Panc1 (cell line): ENCODE data around the gene NOTCH2. TPM values are rescaled to one million over a fixed set of nuclear protein-coding genes. Genes with fewer than 3 reads are reported as not detected.
"Not testable (repeated sequence)": the region's sequence is repeated elsewhere in the genome, so short reads cannot be mapped to it uniquely, and the experiment has no call there.

ENCODE experiments used
- ATAC-seq: fragments of 200-7000 bp; cut with Tn5 transposase; 2 replicates; pipeline ENCODE4 v1.9.1; 2020; ENCODE audit warnings: mild to moderate bottlenecking, moderate library complexity
- BruUV-seq: library from RNA; stranded (reverse); fragments of 400-500 nt; replicated peaks from 2 replicates; lab custom pipeline; 2021; lab: Mats Ljungman, UMichigan
- CTCF ChIA-PET: fragments of 300-600 bp; sonication (Branson Sonifier 250); formaldehyde crosslinking; loops from one replicate; lab custom pipeline; 2022; ENCODE audit warnings: antibody characterized with exemption; lab: Charles Lee
- POLR2A ChIA-PET: fragments of 300-600 bp; sonication (Branson Sonifier 250); formaldehyde crosslinking; loops from one replicate; lab custom pipeline; 2022; ENCODE audit warnings: antibody characterized with exemption; lab: Charles Lee
- DNase-seq: peaks from one replicate; pipeline ENCODE4 v3.0.0-alpha.2; 2010; ENCODE audit warnings: low read depth, low spot score
- H3K27ac ChIP-seq: 2 replicates; pipeline ENCODE4 v1.5.1; 2011; ENCODE audit warnings: mild to moderate bottlenecking, low read length, inconsistent platforms
- H3K27me3 ChIP-seq: fragments of 200-500 bp; sonication (Bioruptor generic); 2 replicates; pipeline ENCODE4 v1.6.0; 2014; ENCODE audit warnings: low read length, inconsistent platforms; ENCODE audit not compliant: control insufficient read depth, insufficient read depth
- H3K36me3 ChIP-seq: fragments of 200-500 bp; sonication (Bioruptor generic); 2 replicates; pipeline ENCODE4 v1.5.1; 2014; ENCODE audit warnings: inconsistent platforms, mild to moderate bottlenecking, low read length, moderate library complexity; ENCODE audit not compliant: control insufficient read depth, insufficient read depth
- H3K4me1 ChIP-seq: 2 replicates; pipeline ENCODE4 v1.5.1; 2011; ENCODE audit warnings: inconsistent platforms, mild to moderate bottlenecking, low read length, moderate library complexity; ENCODE audit not compliant: control insufficient read depth, insufficient read depth
- H3K4me3 ChIP-seq, 2 experiments: 2 replicates each; pipeline ENCODE4 v1.5.1; 2011 to 2012; ENCODE audit warnings: low read depth in 2 of 2, low read length in 2 of 2, mild to moderate bottlenecking in 2 of 2, inconsistent platforms in 1 of 2, moderate library complexity in 1 of 2
- H3K9me3 ChIP-seq: fragments of 200-500 bp; sonication (Bioruptor generic); 2 replicates; pipeline ENCODE4 v1.5.1; 2014; ENCODE audit warnings: low read depth, mild to moderate bottlenecking, inconsistent platforms, low read length, moderate library complexity; ENCODE audit not compliant: control insufficient read depth, insufficient read depth
- POLR2AphosphoS5 ChIP-seq: IDR thresholded peaks from 2 replicates; pipeline ENCODE4 v1.6.1; 2012; ENCODE audit warnings: mild to moderate bottlenecking, low read depth, low read length, moderate library complexity
- SIN3A ChIP-seq: IDR thresholded peaks from 2 replicates; pipeline ENCODE4 v1.6.1; 2012; ENCODE audit warnings: low read depth, mild to moderate bottlenecking, low read length, moderate library complexity, borderline replicate concordance; ENCODE audit not compliant: insufficient read depth
- TCF7L2 ChIP-seq: IDR thresholded peaks from 2 replicates; pipeline ENCODE4 v1.6.1; 2011; ENCODE audit warnings: mild to moderate bottlenecking, low read depth, low read length, inconsistent platforms
- in situ Hi-C: cut with HindIII; loops from 2 replicates; pipeline ENCODE4 v1.10.0; 2016; ENCODE audit warnings: low sequenced_read_pairs, low pct_unique_long_range_greater_than_20kb
- intact Hi-C: fragments of 100-400 bp; cut with micrococcal nuclease; formaldehyde crosslinking; loops from one replicate; pipeline ENCODE4 v1.10.0; 2022; ENCODE audit not compliant: unreplicated experiment
- total RNA-seq: library from RNA; stranded (reverse); gene quantifications from one replicate; pipeline ENCODE4 v1.2.1, GENCODE V29; 2021; ENCODE audit not compliant: unreplicated experiment
- TF ChIP-seq, protein P1 (sequence below), 2 experiments: IDR thresholded peaks; 2 replicates each; pipeline ENCODE4 v1.6.1; 2011 to 2012; ENCODE audit warnings: low read depth in 2 of 2, control low read depth in 1 of 2, low read length in 1 of 2, mild to moderate bottlenecking in 1 of 2, moderate library complexity in 1 of 2; ENCODE audit not compliant: insufficient read depth in 1 of 2
- TF ChIP-seq, protein P2 (sequence below): fragments of 450-650 bp; IDR thresholded peaks from 2 replicates; pipeline ENCODE4 v1.5.1; 2017; ENCODE audit warnings: mild to moderate bottlenecking

Gene NOTCH2
- total RNA-seq, 1 experiment from 2014 or later: 191 TPM

DNA sequence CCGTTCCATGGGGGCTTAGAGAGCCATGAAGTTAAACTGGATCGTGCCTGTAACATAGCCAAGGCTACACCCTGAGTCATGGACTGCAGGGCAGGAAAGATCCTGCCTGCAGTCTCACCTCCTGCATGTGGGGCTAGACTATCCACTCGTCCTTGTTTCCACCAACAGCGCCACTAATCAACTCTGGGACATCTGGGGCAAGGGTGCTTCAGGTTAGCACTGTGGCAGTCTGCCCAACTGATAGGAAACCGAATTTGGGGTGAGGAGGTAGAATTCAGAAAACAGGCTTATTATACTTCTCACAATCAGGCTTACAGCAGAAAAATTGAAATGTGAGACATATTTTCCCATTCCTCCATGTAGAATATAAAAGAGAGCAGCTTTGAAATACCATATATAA, 88.0 kb downstream of the NOTCH2 start:
- ATAC-seq: no peak
- no peak for DNase-seq
- Histone ChIP-seq H3K4me3 (no peak overlapping the region), H3K27ac (no peak overlapping the region), H3K27me3 (no peaks in the 10 kb centered on the region), H3K9me3 (no peaks in the 10 kb centered on the region), H3K4me1 (no peaks in the 10 kb centered on the region; the same call in 1 of the 2 replicates), H3K36me3 (peaks cover 7% of the 10 kb centered on the region; the same call in 1 of the 2 replicates)
- intact Hi-C loops: no loop called here
- no TSS peak for BruUV-seq
- CTCF ChIA-PET: no interaction called here
- in situ Hi-C loops: no loop called here
- no peak for TF ChIP-seq POLR2AphosphoS5
- TF ChIP-seq TCF7L2: no peak
- TF ChIP-seq, protein P1, sequence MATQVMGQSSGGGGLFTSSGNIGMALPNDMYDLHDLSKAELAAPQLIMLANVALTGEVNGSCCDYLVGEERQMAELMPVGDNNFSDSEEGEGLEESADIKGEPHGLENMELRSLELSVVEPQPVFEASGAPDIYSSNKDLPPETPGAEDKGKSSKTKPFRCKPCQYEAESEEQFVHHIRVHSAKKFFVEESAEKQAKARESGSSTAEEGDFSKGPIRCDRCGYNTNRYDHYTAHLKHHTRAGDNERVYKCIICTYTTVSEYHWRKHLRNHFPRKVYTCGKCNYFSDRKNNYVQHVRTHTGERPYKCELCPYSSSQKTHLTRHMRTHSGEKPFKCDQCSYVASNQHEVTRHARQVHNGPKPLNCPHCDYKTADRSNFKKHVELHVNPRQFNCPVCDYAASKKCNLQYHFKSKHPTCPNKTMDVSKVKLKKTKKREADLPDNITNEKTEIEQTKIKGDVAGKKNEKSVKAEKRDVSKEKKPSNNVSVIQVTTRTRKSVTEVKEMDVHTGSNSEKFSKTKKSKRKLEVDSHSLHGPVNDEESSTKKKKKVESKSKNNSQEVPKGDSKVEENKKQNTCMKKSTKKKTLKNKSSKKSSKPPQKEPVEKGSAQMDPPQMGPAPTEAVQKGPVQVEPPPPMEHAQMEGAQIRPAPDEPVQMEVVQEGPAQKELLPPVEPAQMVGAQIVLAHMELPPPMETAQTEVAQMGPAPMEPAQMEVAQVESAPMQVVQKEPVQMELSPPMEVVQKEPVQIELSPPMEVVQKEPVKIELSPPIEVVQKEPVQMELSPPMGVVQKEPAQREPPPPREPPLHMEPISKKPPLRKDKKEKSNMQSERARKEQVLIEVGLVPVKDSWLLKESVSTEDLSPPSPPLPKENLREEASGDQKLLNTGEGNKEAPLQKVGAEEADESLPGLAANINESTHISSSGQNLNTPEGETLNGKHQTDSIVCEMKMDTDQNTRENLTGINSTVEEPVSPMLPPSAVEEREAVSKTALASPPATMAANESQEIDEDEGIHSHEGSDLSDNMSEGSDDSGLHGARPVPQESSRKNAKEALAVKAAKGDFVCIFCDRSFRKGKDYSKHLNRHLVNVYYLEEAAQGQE (IDR thresholded peaks at IDR 0.05; ENCODE audit: insufficient read depth in 1 of 2, low read depth in 2 of 2, low read length in 1 of 2): no peak
- no peak for TF ChIP-seq SIN3A
- TF ChIP-seq, protein P2, sequence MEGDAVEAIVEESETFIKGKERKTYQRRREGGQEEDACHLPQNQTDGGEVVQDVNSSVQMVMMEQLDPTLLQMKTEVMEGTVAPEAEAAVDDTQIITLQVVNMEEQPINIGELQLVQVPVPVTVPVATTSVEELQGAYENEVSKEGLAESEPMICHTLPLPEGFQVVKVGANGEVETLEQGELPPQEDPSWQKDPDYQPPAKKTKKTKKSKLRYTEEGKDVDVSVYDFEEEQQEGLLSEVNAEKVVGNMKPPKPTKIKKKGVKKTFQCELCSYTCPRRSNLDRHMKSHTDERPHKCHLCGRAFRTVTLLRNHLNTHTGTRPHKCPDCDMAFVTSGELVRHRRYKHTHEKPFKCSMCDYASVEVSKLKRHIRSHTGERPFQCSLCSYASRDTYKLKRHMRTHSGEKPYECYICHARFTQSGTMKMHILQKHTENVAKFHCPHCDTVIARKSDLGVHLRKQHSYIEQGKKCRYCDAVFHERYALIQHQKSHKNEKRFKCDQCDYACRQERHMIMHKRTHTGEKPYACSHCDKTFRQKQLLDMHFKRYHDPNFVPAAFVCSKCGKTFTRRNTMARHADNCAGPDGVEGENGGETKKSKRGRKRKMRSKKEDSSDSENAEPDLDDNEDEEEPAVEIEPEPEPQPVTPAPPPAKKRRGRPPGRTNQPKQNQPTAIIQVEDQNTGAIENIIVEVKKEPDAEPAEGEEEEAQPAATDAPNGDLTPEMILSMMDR: no peak
- POLR2A ChIA-PET: no interaction called here

DNA sequence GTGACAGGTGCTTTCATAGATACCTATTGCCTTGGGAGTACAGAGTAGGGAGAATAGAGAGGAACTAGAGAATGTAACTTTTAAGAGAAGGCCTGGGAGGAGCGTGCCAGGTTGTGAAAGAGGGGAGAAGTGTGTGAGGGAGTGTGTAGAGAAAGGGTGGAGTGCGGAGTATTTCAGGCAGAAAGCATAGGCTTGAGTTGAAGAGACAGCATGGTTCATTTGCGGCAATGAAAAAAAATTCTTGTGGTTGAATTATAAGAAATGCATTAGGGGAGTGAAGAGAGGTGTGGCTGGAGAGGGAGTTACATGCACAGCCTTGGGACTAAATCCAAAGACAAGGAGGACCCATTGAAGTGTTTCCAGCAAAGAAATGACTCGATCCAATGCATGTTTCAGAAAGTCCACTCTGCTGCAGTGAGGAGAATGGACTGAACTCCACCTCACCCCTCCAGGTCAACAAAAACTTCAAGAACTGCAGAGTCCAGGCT, 91.4 kb downstream of the NOTCH2 start:
- H3K36me3 ChIP-seq: no peaks in the 10 kb centered on the region
- POLR2A ChIA-PET: no interaction called here
- in situ Hi-C loops: no loop called here
- no peaks in the 10 kb centered on the region for H3K27me3 ChIP-seq
- TF ChIP-seq, protein P2: no peak
- TF ChIP-seq POLR2AphosphoS5 (no peak), TCF7L2 (no peak), SIN3A (no peak)
- TF ChIP-seq, protein P1 (IDR thresholded peaks at IDR 0.05; ENCODE audit: insufficient read depth in 1 of 2, low read depth in 2 of 2, low read length in 1 of 2): no peak
- intact Hi-C loops: no loop called here
- no peak overlapping the region for H3K4me3 ChIP-seq
- DNase-seq: no peak
- BruUV-seq: no TSS peak
- CTCF ChIA-PET: no interaction called here
- H3K4me1 ChIP-seq: no peaks in the 10 kb centered on the region; the same call in 1 of the 2 replicates
- ATAC-seq: no peak
- no peaks in the 10 kb centered on the region for H3K9me3 ChIP-seq
- H3K27ac ChIP-seq: no peak overlapping the region

DNA sequence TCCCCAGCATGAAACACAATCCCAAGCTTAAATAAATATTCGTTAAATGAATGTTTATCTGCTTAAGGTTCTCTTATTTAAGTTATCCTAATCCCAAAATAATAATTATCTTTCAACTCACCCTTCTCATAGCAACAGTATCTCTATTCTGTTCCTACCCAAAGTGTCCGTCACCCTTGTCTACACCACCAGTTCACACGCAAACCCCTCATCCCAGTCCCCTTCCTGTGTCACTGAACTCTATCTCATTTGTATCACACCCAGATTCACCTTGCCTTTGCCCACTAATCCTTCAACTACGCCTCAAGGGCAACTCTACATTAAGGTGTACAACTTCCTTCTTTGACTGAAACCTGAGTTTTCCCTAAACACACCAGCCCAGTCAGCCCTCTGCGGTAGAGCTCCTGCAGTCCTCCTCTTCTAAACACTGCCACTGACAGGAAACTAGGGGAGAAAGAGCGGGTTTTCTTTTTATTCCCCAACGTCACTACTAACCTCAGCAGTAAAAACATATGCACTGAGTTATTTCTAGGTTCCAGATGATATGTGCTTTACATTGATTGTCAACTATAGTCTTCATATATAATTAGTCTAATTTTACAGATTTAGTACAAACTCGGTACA, 92.2 kb downstream of the NOTCH2 start:
- H3K9me3 ChIP-seq, H3K27ac ChIP-seq, H3K4me3 ChIP-seq, CTCF ChIA-PET, H3K4me1 ChIP-seq, POLR2A ChIA-PET, intact Hi-C loops, H3K36me3 ChIP-seq, ATAC-seq, DNase-seq, BruUV-seq, in situ Hi-C loops, H3K27me3 ChIP-seq: not testable (repeated sequence)
